Gastroesophageal sphincter (tissue), 4 donors: ENCODE data around the gene KRTAP5-6. TPM values are rescaled to one million over a fixed set of nuclear protein-coding genes. Genes with fewer than 3 reads are reported as not detected.

Experiments
- ATAC-seq: fragments of 150-250 bp; one replicate; pipeline ENCODE4 v1.9.1; 2016; ENCODE audit warnings: mild to moderate bottlenecking, moderate library complexity
- H3K27ac ChIP-seq, 4 donors: fragments of 200-600 bp; sonication (generic) in 3 of 4; 1 replicate in 3 of 4; 2 replicates in 1 of 4; pipeline ENCODE4 v1.5.1; 2016 to 2019
- H3K27me3 ChIP-seq: fragments of 200-600 bp; sonication (generic); one replicate; pipeline ENCODE4 v1.5.1; 2019
- H3K36me3 ChIP-seq, 2 donors: fragments of 200-600 bp; sonication (generic); one replicate each; pipeline ENCODE4 v1.5.1; 2019; ENCODE audit warnings: control low read depth in 1 of 2
- H3K4me1 ChIP-seq, 3 donors: fragments of 200-600 bp; sonication (generic); 1 replicate in 2 of 3; 2 replicates in 1 of 3; pipeline ENCODE4 v1.5.1; 2016 to 2019; ENCODE audit warnings: control low read depth in 2 of 3
- H3K4me3 ChIP-seq, 2 donors: fragments of 200-600 bp; sonication (generic); one replicate each; pipeline ENCODE4 v1.5.1; 2019; ENCODE audit warnings: mild to moderate bottlenecking in 1 of 2, moderate library complexity in 1 of 2
- H3K9me3 ChIP-seq, 3 donors: fragments of 200-600 bp; sonication (generic); one replicate each; pipeline ENCODE4 v1.5.1; 2017 to 2019; ENCODE audit warnings: control low read depth in 2 of 3
- EP300 ChIP-seq: sonication (generic); formaldehyde crosslinking; IDR thresholded peaks from one replicate; pipeline ENCODE4 v1.6.1; 2017; ENCODE audit warnings: antibody characterized with exemption, mild to moderate bottlenecking
- POLR2A ChIP-seq, 2 donors: fragments of 450-650 bp; IDR thresholded peaks; one replicate each; pipeline ENCODE4 v1.6.1; 2017; ENCODE audit warnings: antibody characterized with exemption in 2 of 2, mild to moderate bottlenecking in 2 of 2, moderate library complexity in 1 of 2
- POLR2AphosphoS5 ChIP-seq: sonication (generic); formaldehyde crosslinking; IDR thresholded peaks from one replicate; pipeline ENCODE4 v1.6.1; 2017; ENCODE audit warnings: antibody characterized with exemption
- WGBS, 2 donors: methylation state at CpG; one replicate each; pipeline ENCODE4 v1.1.5; 2018; ENCODE audit warnings: low coverage in 1 of 2; 5-methylcytosine and 5-hydroxymethylcytosine counted together
- total RNA-seq, 4 donors: library from RNA; depleted of rRNA; stranded (reverse); fragments of >200 nt; gene quantifications; one replicate each; pipeline ENCODE4 v1.1.0, GENCODE V29; 2016
- TF ChIP-seq, protein P1 (sequence below), 4 experiments: fragments of 200-600 bp in 2 of 4; fragments of 450-650 bp in 2 of 4; sonication (generic) in 1 of 4; IDR thresholded peaks; one replicate each; pipeline ENCODE4 v1.5.1; 2017 to 2019; ENCODE audit warnings: antibody characterized with exemption in 4 of 4, mild to moderate bottlenecking in 2 of 4, moderate library complexity in 2 of 4

KRTAP5-6 gene, protein sequence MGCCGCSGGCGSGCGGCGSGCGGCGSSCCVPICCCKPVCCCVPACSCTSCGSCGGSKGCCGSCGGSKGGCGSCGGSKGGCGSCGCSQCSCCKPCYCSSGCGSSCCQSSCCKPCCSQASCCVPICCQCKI
- total RNA-seq, result not detected

DNA sequence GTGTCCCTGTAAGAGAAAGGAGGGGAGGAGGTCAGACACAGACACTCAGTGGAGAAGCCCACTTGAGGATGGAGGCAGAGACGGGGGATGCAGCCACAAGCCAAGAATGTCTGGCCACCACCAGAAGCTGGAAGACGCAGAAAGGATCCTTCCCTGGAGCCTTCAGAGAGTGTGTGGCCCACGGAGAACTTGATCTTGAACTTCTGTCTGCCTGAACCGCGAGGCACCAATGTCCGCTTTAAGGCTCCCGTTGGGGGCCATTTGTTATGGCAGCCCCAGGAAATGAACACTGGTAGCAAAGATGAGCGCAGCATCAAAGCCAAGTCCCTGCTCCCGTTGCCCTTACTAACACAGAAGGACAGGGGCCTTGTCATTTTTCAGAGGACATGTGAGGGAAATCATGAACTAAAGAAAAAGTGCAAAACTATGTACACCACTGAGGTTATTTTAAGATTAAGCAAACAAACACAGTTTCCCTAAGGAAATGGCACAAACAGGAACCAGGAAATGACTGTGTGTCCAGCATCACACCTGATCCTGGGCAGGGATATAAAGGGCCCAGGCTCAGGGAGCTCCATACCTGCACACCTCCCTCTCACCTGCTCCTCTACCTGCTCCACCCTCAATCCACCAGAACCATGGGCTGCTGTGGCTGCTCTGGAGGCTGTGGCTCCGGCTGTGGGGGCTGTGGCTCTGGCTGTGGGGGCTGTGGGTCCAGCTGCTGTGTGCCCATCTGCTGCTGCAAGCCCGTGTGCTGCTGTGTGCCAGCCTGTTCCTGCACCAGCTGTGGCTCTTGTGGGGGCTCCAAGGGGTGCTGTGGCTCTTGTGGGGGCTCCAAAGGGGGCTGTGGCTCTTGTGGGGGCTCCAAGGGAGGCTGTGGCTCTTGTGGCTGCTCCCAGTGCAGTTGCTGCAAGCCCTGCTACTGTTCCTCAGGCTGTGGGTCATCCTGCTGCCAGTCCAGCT, at the start of gene KRTAP5-6:
Gene KRTAP5-6, plus strand, starts transcription at position 588 of the 963 bp plus-strand sequence. Its CDS starts 51 bp downstream, at position 639.
- ATAC-seq, result no peak
- 71 to 80% methylated on average over 1 to 8 of the region's 11 CpGs for WGBS, 2 donors
- no peaks in the 10 kb centered on the region for H3K36me3 ChIP-seq
- H3K9me3 ChIP-seq, result no peaks in the 10 kb centered on the region
- peaks cover 0 to 15% (median 14%) of the 10 kb centered on the region in 3 donors for H3K4me1 ChIP-seq
- no peak within 1 kb of the TSS for H3K27ac ChIP-seq
- TF ChIP-seq EP300, result no peak
- TF ChIP-seq, protein P1, sequence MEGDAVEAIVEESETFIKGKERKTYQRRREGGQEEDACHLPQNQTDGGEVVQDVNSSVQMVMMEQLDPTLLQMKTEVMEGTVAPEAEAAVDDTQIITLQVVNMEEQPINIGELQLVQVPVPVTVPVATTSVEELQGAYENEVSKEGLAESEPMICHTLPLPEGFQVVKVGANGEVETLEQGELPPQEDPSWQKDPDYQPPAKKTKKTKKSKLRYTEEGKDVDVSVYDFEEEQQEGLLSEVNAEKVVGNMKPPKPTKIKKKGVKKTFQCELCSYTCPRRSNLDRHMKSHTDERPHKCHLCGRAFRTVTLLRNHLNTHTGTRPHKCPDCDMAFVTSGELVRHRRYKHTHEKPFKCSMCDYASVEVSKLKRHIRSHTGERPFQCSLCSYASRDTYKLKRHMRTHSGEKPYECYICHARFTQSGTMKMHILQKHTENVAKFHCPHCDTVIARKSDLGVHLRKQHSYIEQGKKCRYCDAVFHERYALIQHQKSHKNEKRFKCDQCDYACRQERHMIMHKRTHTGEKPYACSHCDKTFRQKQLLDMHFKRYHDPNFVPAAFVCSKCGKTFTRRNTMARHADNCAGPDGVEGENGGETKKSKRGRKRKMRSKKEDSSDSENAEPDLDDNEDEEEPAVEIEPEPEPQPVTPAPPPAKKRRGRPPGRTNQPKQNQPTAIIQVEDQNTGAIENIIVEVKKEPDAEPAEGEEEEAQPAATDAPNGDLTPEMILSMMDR (IDR thresholded peaks at IDR 0.05), result no peak
- H3K4me3 ChIP-seq, result no peak within 1 kb of the TSS
- H3K27me3 ChIP-seq, result peaks cover 47% of the 10 kb centered on the region

DNA sequence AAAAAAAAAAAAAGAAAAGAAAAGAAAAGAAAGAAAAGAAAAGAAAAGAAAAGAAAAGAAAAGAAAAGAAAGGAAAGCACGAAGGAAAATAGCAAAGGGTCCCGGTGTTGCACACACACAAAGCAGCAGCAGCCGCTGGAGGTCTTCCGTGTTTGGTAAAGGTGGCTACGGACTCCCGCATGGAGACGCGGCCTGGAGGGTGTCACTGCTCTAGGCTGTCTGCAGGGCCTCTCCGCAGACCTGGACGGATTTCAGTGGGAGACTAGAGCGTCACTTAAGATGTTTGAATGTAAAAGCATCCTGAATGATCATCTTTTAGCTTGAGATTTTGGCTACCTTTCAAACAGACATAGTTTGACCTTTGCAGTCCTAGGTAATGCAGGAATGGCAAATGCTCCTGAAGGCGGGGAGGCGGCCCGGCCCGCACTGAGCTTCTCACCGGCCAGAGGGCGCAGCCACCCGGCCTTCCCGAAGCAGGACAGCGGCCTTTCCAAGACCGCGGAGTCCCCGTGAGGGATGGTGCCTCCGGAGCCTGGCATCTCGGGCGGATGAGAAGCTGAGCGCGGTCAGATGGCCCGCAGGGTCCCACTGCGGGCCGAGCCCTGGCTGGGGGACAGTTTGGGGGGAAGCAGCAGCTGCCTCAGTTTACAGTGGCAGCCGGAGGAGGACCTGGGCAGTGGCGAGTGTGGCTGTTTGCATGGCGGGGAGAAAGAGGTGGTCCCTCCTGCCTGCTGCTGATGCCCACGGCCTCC, 48.9 kb upstream of the KRTAP5-6 start:
- Histone ChIP-seq H3K4me1 (peaks cover 0 to 4% (median 0%) of the 10 kb centered on the region in 3 donors), H3K4me3 (no peak overlapping the region), H3K27ac (no peak overlapping the region), H3K36me3 (no peaks in the 10 kb centered on the region), H3K9me3 (no peaks in the 10 kb centered on the region), H3K27me3 (peaks cover 15% of the 10 kb centered on the region)
- no peak for ATAC-seq
- 86 to 90% methylated on average over 11 to 18 of the region's 35 CpGs for WGBS, 2 donors
- no peak for TF ChIP-seq POLR2A (IDR thresholded peaks at IDR 0.05)
- TF ChIP-seq EP300, result no peak
- TF ChIP-seq POLR2AphosphoS5, result no peak
- TF ChIP-seq, protein P1 (IDR thresholded peaks at IDR 0.05), result no peak

DNA sequence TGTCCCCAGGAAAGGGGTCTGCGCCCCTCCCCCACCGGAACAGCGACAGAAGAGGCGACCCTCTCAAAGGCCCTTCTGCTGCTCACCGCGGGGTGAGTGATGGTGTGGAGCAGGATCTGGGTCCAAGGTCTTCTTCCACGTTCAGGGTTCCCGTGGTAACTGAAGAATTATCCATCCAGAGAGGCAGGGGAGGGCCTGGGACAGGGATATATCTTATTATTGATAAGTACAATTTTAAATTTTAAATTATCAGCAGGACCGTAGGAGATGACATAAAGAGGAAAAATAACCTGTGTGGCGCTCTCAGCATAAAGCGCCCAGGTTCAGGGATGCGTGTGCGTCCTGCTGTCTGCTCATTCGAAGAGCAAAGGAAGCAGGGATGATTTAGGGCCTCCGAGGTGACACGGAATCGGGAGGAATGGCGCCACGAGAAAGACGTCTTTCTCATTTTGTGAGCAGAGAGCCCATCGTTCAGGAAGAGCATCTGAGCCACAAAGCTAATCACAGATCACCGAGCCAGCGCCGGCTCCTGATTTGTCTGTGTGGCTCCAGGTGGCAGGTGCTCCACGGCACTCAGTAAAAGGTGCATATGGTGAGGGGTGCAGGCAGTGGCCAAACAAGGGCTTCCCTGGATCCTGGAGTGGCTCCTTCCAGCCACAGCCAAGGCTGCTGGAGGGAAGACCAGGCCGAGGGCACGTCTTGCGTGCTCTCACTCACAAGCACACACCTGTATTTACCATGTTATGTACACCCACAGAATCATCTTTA, 48.2 kb upstream of the KRTAP5-6 start:
- no peaks in the 10 kb centered on the region for H3K9me3 ChIP-seq
- H3K27ac ChIP-seq, result no peak overlapping the region
- ATAC-seq, result no peak
- no peak overlapping the region for H3K4me3 ChIP-seq
- peaks cover 15% of the 10 kb centered on the region for H3K27me3 ChIP-seq
- WGBS, 2 donors, result 85 to 91% methylated on average over 13 to 15 of the region's 28 CpGs
- H3K4me1 ChIP-seq, result peaks cover 0 to 6% (median 0%) of the 10 kb centered on the region in 3 donors
- TF ChIP-seq POLR2AphosphoS5, result no peak
- TF ChIP-seq EP300, result no peak
- TF ChIP-seq POLR2A (IDR thresholded peaks at IDR 0.05), result no peak
- TF ChIP-seq, protein P1 (IDR thresholded peaks at IDR 0.05), result no peak
- H3K36me3 ChIP-seq, result no peaks in the 10 kb centered on the region

DNA sequence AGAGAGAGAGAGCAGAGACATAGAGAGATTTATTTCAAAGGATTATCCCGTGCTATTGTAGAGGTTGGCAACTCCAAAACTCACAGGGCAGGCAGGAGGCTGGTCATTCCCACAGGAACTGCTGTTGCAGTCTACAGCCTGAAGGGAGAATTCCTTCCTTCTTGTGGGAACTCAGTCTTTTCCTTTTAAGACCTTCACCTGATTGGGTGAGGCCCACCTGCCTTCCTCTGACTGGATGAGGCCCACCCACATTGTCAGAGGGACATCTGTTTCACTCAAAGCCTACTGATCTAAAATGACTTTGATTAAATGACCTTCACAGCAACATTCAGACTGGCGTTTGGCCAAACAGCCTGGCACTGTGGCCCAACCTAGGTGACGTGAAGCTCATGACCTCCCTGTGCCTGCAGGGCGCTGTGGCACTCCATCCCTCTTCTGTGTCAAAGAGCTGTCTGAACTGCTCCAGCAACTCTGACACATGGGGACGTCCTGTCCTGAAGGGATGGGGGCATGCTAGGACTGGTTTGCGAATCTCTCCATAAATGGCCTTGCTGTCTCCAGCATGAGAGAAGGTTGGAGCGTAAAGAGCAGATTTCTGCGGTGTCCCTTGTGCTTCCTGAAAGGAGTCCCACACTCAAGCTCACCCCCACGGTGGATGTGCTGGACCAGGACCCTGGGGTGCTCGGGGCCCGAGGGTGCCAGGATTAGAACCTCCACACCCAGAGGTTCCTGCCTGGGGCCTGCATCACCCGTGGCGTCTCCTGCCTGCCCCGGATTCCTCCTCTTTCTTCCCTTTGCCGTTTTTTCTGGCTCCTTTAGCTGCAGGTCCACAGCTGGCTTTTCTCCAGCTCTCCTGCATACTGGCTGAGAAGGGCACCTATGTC, 46.7 kb upstream of the KRTAP5-6 start:
- ATAC-seq, result no peak
- H3K27me3 ChIP-seq, result peaks cover 18% of the 10 kb centered on the region
- WGBS, 2 donors, result 50 to 76% methylated on average over 2 to 8 of the region's 15 CpGs

More for the DNA sequence above, 46.7 kb upstream of the KRTAP5-6 start:
- Histone ChIP-seq H3K4me3 (no peak overlapping the region), H3K27ac (no peak overlapping the region), H3K36me3 (no peaks in the 10 kb centered on the region), H3K9me3 (no peaks in the 10 kb centered on the region), H3K4me1 (peaks cover 0 to 6% (median 0%) of the 10 kb centered on the region in 3 donors)
- no peak for TF ChIP-seq EP300
- TF ChIP-seq, protein P1 (IDR thresholded peaks at IDR 0.05), result no peak
- no peak for TF ChIP-seq POLR2A (IDR thresholded peaks at IDR 0.05)
- no peak for TF ChIP-seq POLR2AphosphoS5
